GM12864 (cell line): Measurements from ENCODE around the gene NUP50.

Experiments
- DNase-seq: peaks from one replicate; pipeline ENCODE4 v3.0.0-alpha.2; 2011; ENCODE audit warnings: low read depth
- H3K4me3 ChIP-seq: 2 replicates; pipeline ENCODE4 v1.5.1; 2011; ENCODE audit warnings: mild to moderate bottlenecking, low read depth, low read length, control low read depth
- TF ChIP-seq, protein P1 (sequence below): IDR thresholded peaks from 2 replicates; pipeline ENCODE4 v1.5.1; 2011; ENCODE audit warnings: low read depth, mild to moderate bottlenecking, moderate library complexity, low read length, control low read depth, inconsistent platforms; ENCODE audit errors: missing control alignments

Gene NUP50

GRCh38 chr22:45129703-45130524 is 33.8 kb upstream of the NUP50 start:
- H3K4me3 ChIP-seq, result no peak overlapping the region
- TF ChIP-seq, protein P1, sequence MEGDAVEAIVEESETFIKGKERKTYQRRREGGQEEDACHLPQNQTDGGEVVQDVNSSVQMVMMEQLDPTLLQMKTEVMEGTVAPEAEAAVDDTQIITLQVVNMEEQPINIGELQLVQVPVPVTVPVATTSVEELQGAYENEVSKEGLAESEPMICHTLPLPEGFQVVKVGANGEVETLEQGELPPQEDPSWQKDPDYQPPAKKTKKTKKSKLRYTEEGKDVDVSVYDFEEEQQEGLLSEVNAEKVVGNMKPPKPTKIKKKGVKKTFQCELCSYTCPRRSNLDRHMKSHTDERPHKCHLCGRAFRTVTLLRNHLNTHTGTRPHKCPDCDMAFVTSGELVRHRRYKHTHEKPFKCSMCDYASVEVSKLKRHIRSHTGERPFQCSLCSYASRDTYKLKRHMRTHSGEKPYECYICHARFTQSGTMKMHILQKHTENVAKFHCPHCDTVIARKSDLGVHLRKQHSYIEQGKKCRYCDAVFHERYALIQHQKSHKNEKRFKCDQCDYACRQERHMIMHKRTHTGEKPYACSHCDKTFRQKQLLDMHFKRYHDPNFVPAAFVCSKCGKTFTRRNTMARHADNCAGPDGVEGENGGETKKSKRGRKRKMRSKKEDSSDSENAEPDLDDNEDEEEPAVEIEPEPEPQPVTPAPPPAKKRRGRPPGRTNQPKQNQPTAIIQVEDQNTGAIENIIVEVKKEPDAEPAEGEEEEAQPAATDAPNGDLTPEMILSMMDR, result no peak
- no peak for DNase-seq

GRCh38 chr22:45130891-45131290 is 32.8 kb upstream of the NUP50 start:
- DNase-seq, result no peak
- TF ChIP-seq, protein P1, result no peak
- H3K4me3 ChIP-seq, result no peak overlapping the region

GRCh38 chr22:45131749-45132148 is 32.0 kb upstream of the NUP50 start:
- TF ChIP-seq, protein P1, result no peak
- no peak for DNase-seq
- H3K4me3 ChIP-seq, result no peak overlapping the region

DNA sequence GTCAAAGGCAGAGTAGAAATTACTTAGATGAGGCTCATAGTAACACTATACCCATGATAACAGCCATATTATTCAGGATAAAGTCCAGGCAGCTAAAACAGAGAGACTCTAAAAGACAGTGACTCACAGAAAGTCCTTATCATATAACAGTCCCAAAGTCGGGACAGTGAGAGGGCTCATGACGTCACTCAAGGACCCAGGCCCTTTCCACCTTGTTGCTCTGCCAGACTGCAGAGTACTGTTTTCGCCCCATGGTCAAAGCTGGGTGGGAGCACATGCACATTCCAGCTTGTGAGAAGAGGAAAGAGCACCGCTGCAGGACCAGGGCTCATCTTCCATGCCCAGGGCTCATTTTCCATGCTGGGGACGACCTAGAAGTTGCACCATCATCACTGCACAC is 29.4 kb upstream of the NUP50 start:
- TF ChIP-seq, protein P1, result no peak
- no peak for DNase-seq
- no peak overlapping the region for H3K4me3 ChIP-seq

- TF ChIP-seq, protein P1, result no peak
- DNase-seq, result peak; percentile 24
- H3K4me3 ChIP-seq, result no peak overlapping the region
These were observed 27.1 kb upstream of the NUP50 start for GRCh38 chr22:45136594-45136993.

GRCh38 chr22:45139693-45140092 is 24.0 kb upstream of the NUP50 start:
- H3K4me3 ChIP-seq, result no peak overlapping the region
- TF ChIP-seq, protein P1, result no peak
- DNase-seq, result no peak

- TF ChIP-seq, protein P1, result no peak
- no peak overlapping the region for H3K4me3 ChIP-seq
- no peak for DNase-seq
These were observed 21.3 kb upstream of the NUP50 start for GRCh38 chr22:45142376-45142775.
